Heart right ventricle (tissue), 16 donors: ENCODE results near the gene GPHN. TPM values are rescaled to one million over a fixed set of nuclear protein-coding genes. Genes with fewer than 3 reads are reported as not detected.

Experiments
- ATAC-seq, 8 donors: fragments of 200-7000 bp; cut with Tn5 transposase; one replicate each; pipeline ENCODE4 v1.9.1; 2020; ENCODE audit warnings: mild to moderate bottlenecking in 8 of 8, moderate library complexity in 8 of 8, moderate number of reproducible peaks in 1 of 8
- DNase-seq, 2 donors: peaks; one replicate each; pipeline ENCODE4 v3.0.0-alpha.2; 2020
- H3K27ac ChIP-seq, 10 donors: fragments of 200-600 bp; sonication (generic) in 2 of 10; one replicate each; pipeline versions ENCODE4 v1.5.0 to v1.8.0; 2020 to 2022; ENCODE audit warnings: mild to moderate bottlenecking in 3 of 10
- H3K27me3 ChIP-seq, 7 donors: fragments of 200-600 bp; one replicate each; pipeline ENCODE4 v1.8.0; 2021 to 2022; ENCODE audit warnings: mild to moderate bottlenecking in 2 of 7
- H3K36me3 ChIP-seq, 9 donors: fragments of 200-600 bp; sonication (generic) in 1 of 9; one replicate each; pipeline versions ENCODE4 v1.5.0 to v1.8.0; 2020 to 2022; ENCODE audit warnings: mild to moderate bottlenecking in 2 of 9
- H3K4me1 ChIP-seq, 9 donors: fragments of 200-600 bp; sonication (generic) in 1 of 9; one replicate each; pipeline versions ENCODE4 v1.5.0 to v1.8.0; 2020 to 2022; ENCODE audit warnings: mild to moderate bottlenecking in 4 of 9
- H3K4me3 ChIP-seq, 10 donors: fragments of 200-600 bp; sonication (generic) in 2 of 10; one replicate each; pipeline versions ENCODE4 v1.5.0 to v1.8.0; 2020 to 2022; ENCODE audit warnings: mild to moderate bottlenecking in 7 of 10, moderate library complexity in 2 of 10
- H3K9me3 ChIP-seq, 11 donors: fragments of 200-600 bp in 10 of 11; sonication (generic) in 2 of 11; one replicate each; pipeline versions ENCODE4 v1.5.0 to v1.8.0; 2013 to 2022; ENCODE audit warnings: mild to moderate bottlenecking in 2 of 11, control low read depth in 1 of 11, moderate library complexity in 1 of 11
- CTCF ChIP-seq, 9 donors: fragments of 200-600 bp; sonication (generic) in 2 of 9; IDR thresholded peaks; one replicate each; pipeline versions ENCODE4 v1.5.0 to v1.8.0; 2021 to 2022; ENCODE audit warnings: antibody characterized with exemption in 9 of 9, mild to moderate bottlenecking in 5 of 9, moderate library complexity in 1 of 9
- WGBS, 2 donors: extraction: QIAGEN DNeasy Blood & Tissue Kit; methylation state at CpG; one replicate each; pipeline ENCODE4 v1.1.7; 2013; ENCODE audit warnings: inconsistent platforms in 1 of 2; 5-methylcytosine and 5-hydroxymethylcytosine counted together
- intact Hi-C, 10 donors: fragments of 100-400 bp; cut with DNase I; formaldehyde crosslinking; loops; one replicate each; pipeline versions ENCODE4 v1.11.1 to v1.14.2; 2022
- polyA plus RNA-seq, 2 donors: library from polyadenylated mRNA; stranded (reverse); fragments of 200-250 nt; gene quantifications; one replicate each; pipeline ENCODE4 v1.2.3, GENCODE V29; 2013
- total RNA-seq, 10 donors: library from RNA; stranded (reverse); fragmentation: NEBNext Ultra II Directional in 3 of 10; extraction: Animal tissue kit (Norgen Biotek cat#: 25700) in 3 of 10; gene quantifications; one replicate each; pipeline versions ENCODE4 v1.2.1 to v1.2.4, GENCODE V29; 2021 to 2023
- donor health status: Arrhythmogenic right ventricular cardiomyopathy.
- donor health status: ischemic (EF 13 %, LVEDD 7.1; RV severe dilation, severe dysfunction).
- donor health status: healthy with polysubstance abuse.
- donor health status: DM: no; HTN: yes; CAD: no.
- donor health status: DM: no; HTN: no; CAD: no.
- donor health status: ischemic (EF 25% LVEDD 6.9; RV normal size, moderate dysfunction).
- donor health status: ischemic (EF 25% LVEDD 5.7; RV mildly dilated, moderate dysfunction).
- donor health status: healthy.
- donor health status: DM: yes; HTN: yes; CAD: no.
- donor health status: Ischemic cardiomyopathy.
- donor health status: ischemic (EF 35%, LVEDD 5.7; RV mildly dilated, moderate dysfunction).
- donor health status: nonischemic (EF 11% LVEDD 7.7; RV severe dilation, severe dysfunction).
- donor health status: DM: yes; HTN: yes; CAD: no.
- donor health status: PGD.
- donor health status: ischemic (EF 29% LVEDD 5.4; RV normal size, mild dysfunction).
- donor health status: nonischemic (EF 23%, LVEDD 6.1; RV moderate dilation, normal function).

Gene GPHN
- total and polyA plus RNA-seq, 12 donors, result 12.2 to 48.0 (median 32.2) TPM

GRCh38 chr14:67112344-67112743 lies 604.4 kb downstream of the GPHN start:
- no peak for TF ChIP-seq CTCF (IDR thresholded peaks at IDR 0.05)

GRCh38 chr14:67127174-67127573 lies 619.2 kb downstream of the GPHN start:
- DNase-seq (no peak), ATAC-seq (no peak)
- intact Hi-C loops, result no loop called here
- no peaks in the 10 kb centered on the region for H3K27me3 ChIP-seq
- TF ChIP-seq CTCF (IDR thresholded peaks at IDR 0.05), result no peak
- no peaks in the 10 kb centered on the region for H3K9me3 ChIP-seq
- no peak overlapping the region for H3K27ac ChIP-seq
- peaks cover 0 to 68% (median 14%) of the 10 kb centered on the region in 9 donors for H3K36me3 ChIP-seq
- H3K4me3 ChIP-seq, result no peak overlapping the region
- 86 to 89% methylated on average over 3 of the region's 3 CpGs for WGBS, 2 donors
- no peaks in the 10 kb centered on the region for H3K4me1 ChIP-seq

More at GRCh38 chr14:67112344-67112743, 604.4 kb downstream of the GPHN start:
- intact Hi-C loops, result loop anchor here in 2 of 10 donors (10.0 kb wide), 2 partner anchors 628 to 748 kb away; partner anchors contain the start of gene CCDC196 (in 1 of the 2)
- H3K9me3 ChIP-seq, result no peaks in the 10 kb centered on the region
- no peaks in the 10 kb centered on the region for H3K4me1 ChIP-seq
- DNase-seq (no peak), ATAC-seq (no peak)
- no peaks in the 10 kb centered on the region for H3K27me3 ChIP-seq
- 74 to 97% methylated on average over 2 of the region's 2 CpGs for WGBS, 2 donors
- H3K4me3 ChIP-seq, result no peak overlapping the region
- H3K36me3 ChIP-seq, result peaks cover 0 to 39% (median 0%) of the 10 kb centered on the region in 9 donors
- H3K27ac ChIP-seq, result no peak overlapping the region

GRCh38 chr14:67129768-67130167 lies 621.8 kb downstream of the GPHN start:
- Histone ChIP-seq H3K36me3 (peaks cover 0 to 42% (median 0%) of the 10 kb centered on the region in 9 donors), H3K27ac (no peak overlapping the region), H3K4me1 (no peaks in the 10 kb centered on the region), H3K4me3 (no peak overlapping the region), H3K27me3 (no peaks in the 10 kb centered on the region), H3K9me3 (no peaks in the 10 kb centered on the region)
- intact Hi-C loops, result loop anchor here in 1 of 10 donors (10.0 kb wide), 1 partner anchor 505 kb away; no protein-coding TSS in a partner anchor
- ATAC-seq, result no peak
- no peak for DNase-seq
- TF ChIP-seq CTCF (IDR thresholded peaks at IDR 0.05), result no peak
- WGBS, 2 donors, result 84 to 95% methylated on average over 2 of the region's 2 CpGs

- Histone ChIP-seq H3K9me3 (no peaks in the 10 kb centered on the region), H3K4me3 (no peak overlapping the region), H3K36me3 (peaks cover 0 to 34% (median 0%) of the 10 kb centered on the region in 9 donors), H3K27ac (no peak overlapping the region), H3K27me3 (no peaks in the 10 kb centered on the region), H3K4me1 (no peaks in the 10 kb centered on the region)
- WGBS, 2 donors, result 98 to 99% methylated on average over 1 of the region's 1 CpG
- intact Hi-C loops, result loop anchor here in 1 of 10 donors (10.0 kb wide), 1 partner anchor 507 kb away; no protein-coding TSS in a partner anchor
- DNase-seq (no peak), ATAC-seq (no peak)
- TF ChIP-seq CTCF (IDR thresholded peaks at IDR 0.05), result no peak
Observed at GRCh38 chr14:67131691-67132090, 623.7 kb downstream of the GPHN start.
